ENCODE results near the gene SLAMF9.

DNA sequence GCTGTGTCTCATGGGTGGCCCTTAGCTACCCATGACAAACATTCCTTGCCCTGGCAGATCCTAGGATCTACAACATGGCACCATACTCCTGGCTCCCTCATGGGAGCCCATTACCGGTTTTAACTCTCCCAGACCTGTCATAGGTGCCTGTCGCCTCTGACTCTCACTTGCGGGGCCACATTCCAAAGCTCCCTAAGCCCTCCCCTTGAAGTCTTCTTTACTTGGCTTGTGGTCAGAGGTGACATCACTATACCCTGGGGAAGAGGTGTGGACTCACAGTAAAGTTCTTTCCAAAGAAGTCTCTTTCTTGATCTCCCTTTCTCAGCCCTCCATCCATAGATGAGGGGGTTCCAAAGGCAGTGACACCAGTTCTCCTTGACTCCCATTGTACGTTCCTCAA, 5.4 kb upstream of the SLAMF9 start:
- TF ChIP-seq, protein P1, sequence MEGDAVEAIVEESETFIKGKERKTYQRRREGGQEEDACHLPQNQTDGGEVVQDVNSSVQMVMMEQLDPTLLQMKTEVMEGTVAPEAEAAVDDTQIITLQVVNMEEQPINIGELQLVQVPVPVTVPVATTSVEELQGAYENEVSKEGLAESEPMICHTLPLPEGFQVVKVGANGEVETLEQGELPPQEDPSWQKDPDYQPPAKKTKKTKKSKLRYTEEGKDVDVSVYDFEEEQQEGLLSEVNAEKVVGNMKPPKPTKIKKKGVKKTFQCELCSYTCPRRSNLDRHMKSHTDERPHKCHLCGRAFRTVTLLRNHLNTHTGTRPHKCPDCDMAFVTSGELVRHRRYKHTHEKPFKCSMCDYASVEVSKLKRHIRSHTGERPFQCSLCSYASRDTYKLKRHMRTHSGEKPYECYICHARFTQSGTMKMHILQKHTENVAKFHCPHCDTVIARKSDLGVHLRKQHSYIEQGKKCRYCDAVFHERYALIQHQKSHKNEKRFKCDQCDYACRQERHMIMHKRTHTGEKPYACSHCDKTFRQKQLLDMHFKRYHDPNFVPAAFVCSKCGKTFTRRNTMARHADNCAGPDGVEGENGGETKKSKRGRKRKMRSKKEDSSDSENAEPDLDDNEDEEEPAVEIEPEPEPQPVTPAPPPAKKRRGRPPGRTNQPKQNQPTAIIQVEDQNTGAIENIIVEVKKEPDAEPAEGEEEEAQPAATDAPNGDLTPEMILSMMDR (conservative IDR thresholded peaks at IDR 0.05; ENCODE audit: low read depth, low read length) = no peak
- TF ChIP-seq EZH2 (IDR thresholded peaks at IDR 0.05; ENCODE audit: borderline replicate concordance, low read depth, low read length, poor library complexity, severe bottlenecking) = no peak
